ENCODE measurements around the gene DCAF5.

DNA sequence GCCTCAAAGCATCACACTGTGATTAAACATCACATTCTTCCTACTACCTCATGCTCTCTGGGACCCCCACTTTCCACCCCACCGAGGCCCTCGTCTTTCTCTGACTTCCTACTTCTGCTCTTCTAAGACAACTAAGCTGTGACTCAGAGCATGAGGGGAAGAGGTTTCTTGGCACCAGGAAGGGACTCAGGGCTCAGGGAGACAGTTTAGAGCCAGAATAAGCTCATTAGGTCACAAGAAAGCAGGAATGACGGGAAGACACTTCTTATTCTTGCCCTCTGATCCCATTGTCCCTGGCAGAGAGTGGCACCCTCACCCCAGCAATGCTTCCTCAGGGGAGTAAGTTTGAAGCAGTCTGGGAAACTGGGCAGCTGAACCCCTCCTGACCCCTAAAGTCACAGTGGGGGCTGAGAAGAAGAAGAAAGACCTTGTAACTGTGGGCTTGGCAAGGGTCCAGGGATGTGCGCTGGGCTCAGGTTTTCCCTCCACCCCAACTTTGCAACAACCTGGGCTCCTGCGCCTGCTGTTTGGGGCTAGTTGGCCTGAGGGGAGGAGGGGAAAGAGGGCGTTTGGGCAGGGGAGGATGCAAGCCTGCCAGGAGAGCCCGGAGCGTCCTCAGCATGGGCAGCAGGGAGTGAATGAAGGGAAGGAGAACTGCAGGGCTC, 109.2 kb downstream of the DCAF5 start:
- TF ChIP-seq, protein P1, sequence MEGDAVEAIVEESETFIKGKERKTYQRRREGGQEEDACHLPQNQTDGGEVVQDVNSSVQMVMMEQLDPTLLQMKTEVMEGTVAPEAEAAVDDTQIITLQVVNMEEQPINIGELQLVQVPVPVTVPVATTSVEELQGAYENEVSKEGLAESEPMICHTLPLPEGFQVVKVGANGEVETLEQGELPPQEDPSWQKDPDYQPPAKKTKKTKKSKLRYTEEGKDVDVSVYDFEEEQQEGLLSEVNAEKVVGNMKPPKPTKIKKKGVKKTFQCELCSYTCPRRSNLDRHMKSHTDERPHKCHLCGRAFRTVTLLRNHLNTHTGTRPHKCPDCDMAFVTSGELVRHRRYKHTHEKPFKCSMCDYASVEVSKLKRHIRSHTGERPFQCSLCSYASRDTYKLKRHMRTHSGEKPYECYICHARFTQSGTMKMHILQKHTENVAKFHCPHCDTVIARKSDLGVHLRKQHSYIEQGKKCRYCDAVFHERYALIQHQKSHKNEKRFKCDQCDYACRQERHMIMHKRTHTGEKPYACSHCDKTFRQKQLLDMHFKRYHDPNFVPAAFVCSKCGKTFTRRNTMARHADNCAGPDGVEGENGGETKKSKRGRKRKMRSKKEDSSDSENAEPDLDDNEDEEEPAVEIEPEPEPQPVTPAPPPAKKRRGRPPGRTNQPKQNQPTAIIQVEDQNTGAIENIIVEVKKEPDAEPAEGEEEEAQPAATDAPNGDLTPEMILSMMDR (IDR thresholded peaks at IDR 0.05), result no peak
- TF ChIP-seq POLR2A (IDR thresholded peaks at IDR 0.05), result no peak
